Peyer's patch (tissue), 4 donors: ENCODE measurements around the gene CD9.

ENCODE experiments used
- POLR2A ChIP-seq, 2 donors: fragments of 450-650 bp; IDR thresholded peaks; one replicate each; pipeline ENCODE4 v1.5.1; 2017; ENCODE audit warnings: antibody characterized with exemption in 2 of 2, mild to moderate bottlenecking in 2 of 2, moderate library complexity in 2 of 2
- TF ChIP-seq, protein P1 (sequence below), 6 experiments: fragments of 450-650 bp in 4 of 6; fragments of 200-600 bp in 2 of 6; sonication (generic) in 1 of 6; IDR thresholded peaks; one replicate each; pipeline ENCODE4 v1.5.1; 2017 to 2019; ENCODE audit warnings: antibody characterized with exemption in 6 of 6, mild to moderate bottlenecking in 3 of 6, moderate library complexity in 1 of 6

DNA sequence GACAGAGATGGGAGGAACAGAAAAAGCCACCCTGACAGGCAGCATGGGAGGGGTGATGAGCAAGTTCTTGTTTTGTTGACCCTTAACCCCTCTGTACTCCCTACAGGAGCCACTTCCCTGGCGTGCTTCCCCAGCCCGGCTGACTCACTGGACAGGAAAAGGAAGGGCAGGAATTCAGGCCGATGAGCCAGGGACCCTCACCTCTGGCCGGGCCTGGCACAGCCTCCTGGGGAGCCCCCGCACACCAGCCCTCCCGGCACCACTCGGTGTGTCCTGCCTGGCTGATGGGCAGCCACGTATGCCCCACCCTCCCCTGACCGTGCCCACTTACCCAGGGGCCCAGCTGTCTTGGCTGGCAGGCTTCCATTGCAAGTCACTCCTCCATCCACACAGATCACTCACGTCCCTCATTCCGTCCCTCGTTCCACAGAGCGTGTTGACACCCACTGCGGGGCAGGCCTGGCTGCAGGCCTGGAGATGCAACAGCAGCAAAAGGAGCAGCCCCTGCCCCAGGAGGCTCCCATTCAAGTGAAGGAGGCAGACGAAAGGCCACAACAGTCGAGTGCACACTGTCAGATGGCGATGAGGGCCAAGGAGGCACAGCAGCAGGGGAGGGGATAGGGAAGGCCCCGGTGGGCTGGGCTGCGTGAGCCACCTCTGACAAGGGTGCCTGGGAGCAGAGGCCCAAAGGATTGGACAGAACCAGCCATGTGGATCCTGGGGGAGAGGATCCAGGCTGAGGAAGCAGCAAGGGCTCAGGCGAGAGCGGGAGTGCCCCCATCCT lies 19.7 kb upstream of the CD9 start:
- TF ChIP-seq, protein P1, sequence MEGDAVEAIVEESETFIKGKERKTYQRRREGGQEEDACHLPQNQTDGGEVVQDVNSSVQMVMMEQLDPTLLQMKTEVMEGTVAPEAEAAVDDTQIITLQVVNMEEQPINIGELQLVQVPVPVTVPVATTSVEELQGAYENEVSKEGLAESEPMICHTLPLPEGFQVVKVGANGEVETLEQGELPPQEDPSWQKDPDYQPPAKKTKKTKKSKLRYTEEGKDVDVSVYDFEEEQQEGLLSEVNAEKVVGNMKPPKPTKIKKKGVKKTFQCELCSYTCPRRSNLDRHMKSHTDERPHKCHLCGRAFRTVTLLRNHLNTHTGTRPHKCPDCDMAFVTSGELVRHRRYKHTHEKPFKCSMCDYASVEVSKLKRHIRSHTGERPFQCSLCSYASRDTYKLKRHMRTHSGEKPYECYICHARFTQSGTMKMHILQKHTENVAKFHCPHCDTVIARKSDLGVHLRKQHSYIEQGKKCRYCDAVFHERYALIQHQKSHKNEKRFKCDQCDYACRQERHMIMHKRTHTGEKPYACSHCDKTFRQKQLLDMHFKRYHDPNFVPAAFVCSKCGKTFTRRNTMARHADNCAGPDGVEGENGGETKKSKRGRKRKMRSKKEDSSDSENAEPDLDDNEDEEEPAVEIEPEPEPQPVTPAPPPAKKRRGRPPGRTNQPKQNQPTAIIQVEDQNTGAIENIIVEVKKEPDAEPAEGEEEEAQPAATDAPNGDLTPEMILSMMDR (IDR thresholded peaks at IDR 0.05), result no peak
- TF ChIP-seq POLR2A (IDR thresholded peaks at IDR 0.05), result no peak
